Measurements from ENCODE around the gene CCDC110.

DNA sequence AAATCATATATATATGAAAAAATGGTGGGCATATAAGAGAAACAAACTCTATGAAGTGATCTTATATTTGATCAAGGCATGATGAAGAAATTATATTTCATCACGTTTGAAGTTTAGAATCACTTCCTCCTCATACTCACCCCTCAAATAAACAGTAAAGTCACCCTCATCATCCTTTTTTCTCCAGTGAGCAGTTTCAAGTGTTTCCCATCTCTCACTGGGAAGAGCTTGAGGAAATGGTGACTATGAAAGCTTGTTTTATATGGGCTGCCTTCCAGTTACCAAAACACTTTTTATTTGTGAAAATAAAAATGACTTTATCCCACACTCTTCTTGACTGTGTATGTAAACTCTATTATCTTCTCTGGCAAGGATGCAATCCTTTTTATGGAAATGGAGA lies 47.0 kb upstream of the CCDC110 start:
- TF ChIP-seq, protein P1, sequence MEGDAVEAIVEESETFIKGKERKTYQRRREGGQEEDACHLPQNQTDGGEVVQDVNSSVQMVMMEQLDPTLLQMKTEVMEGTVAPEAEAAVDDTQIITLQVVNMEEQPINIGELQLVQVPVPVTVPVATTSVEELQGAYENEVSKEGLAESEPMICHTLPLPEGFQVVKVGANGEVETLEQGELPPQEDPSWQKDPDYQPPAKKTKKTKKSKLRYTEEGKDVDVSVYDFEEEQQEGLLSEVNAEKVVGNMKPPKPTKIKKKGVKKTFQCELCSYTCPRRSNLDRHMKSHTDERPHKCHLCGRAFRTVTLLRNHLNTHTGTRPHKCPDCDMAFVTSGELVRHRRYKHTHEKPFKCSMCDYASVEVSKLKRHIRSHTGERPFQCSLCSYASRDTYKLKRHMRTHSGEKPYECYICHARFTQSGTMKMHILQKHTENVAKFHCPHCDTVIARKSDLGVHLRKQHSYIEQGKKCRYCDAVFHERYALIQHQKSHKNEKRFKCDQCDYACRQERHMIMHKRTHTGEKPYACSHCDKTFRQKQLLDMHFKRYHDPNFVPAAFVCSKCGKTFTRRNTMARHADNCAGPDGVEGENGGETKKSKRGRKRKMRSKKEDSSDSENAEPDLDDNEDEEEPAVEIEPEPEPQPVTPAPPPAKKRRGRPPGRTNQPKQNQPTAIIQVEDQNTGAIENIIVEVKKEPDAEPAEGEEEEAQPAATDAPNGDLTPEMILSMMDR (IDR thresholded peaks at IDR 0.05): no peak
- no peak for TF ChIP-seq POLR2A (IDR thresholded peaks at IDR 0.05)
